OCI-M2 (cell line): ENCODE results near the gene SNX21.
A peak's percentile ranks its signal among the peaks of the same experiment; 100 is the strongest.
"Not testable (repeated sequence)": the region's sequence is repeated elsewhere in the genome, so short reads cannot be mapped to it uniquely, and the experiment has no call there.

ENCODE experiments used
- DNase-seq: peaks from one replicate; lab custom pipeline; 2025; ENCODE audit not compliant: unreplicated experiment; lab: John Stamatoyannopoulos, UW

The SNX21 gene

GRCh38 chr20:45833030-45833882 is at the start of gene SNX21:
Gene SNX21, plus strand, starts transcription at chr20:45833799. Its CDS starts 121 bp downstream, at chr20:45833920.
- no peak for DNase-seq

- DNase-seq = no peak
Measured at GRCh38 chr20:45788351-45788750, 45.2 kb upstream of the SNX21 start.

- DNase-seq = no peak
Measured at GRCh38 chr20:45792317-45793118, 41.1 kb upstream of the SNX21 start.

- DNase-seq = no peak
Measured at GRCh38 chr20:45796337-45797065, 37.1 kb upstream of the SNX21 start.

GRCh38 chr20:45797510-45797909 is 36.1 kb upstream of the SNX21 start:
- DNase-seq = not testable (repeated sequence)

GRCh38 chr20:45797955-45798354 is 35.6 kb upstream of the SNX21 start:
- DNase-seq = not testable (repeated sequence)

- peak; percentile 55 for DNase-seq
Measured at GRCh38 chr20:45798935-45799642, 34.5 kb upstream of the SNX21 start.

GRCh38 chr20:45801851-45802250 is 31.7 kb upstream of the SNX21 start:
- no peak for DNase-seq

GRCh38 chr20:45810191-45810970 is 23.2 kb upstream of the SNX21 start:
- DNase-seq = no peak

GRCh38 chr20:45812157-45813005 is 21.2 kb upstream of the SNX21 start, which contains the start of gene UBE2C:
Gene UBE2C, plus strand, starts transcription at chr20:45812644. Its CDS starts 52 bp downstream, at chr20:45812696.
- DNase-seq = peak; percentile 99

- DNase-seq = no peak
Measured at GRCh38 chr20:45813006-45813340, 20.6 kb upstream of the SNX21 start.

GRCh38 chr20:45813489-45813888 is 20.1 kb upstream of the SNX21 start:
- DNase-seq = no peak

- DNase-seq = no peak
Measured at GRCh38 chr20:45814314-45814713, 19.3 kb upstream of the SNX21 start.

- DNase-seq = no peak
Measured at GRCh38 chr20:45816951-45817350, 16.6 kb upstream of the SNX21 start.

GRCh38 chr20:45817376-45818194 is 16.0 kb upstream of the SNX21 start:
- DNase-seq = no peak

GRCh38 chr20:45818239-45818638 is 15.4 kb upstream of the SNX21 start:
- no peak for DNase-seq

GRCh38 chr20:45819466-45819865 is 14.1 kb upstream of the SNX21 start:
- DNase-seq = no peak

GRCh38 chr20:45821947-45822346 is 11.7 kb upstream of the SNX21 start:
- DNase-seq = no peak
